Spleen (tissue), 7 donors: ENCODE results near the gene TRIM56.

Source experiments
- CTCF ChIP-seq, 11 experiments: fragments of 200-600 bp in 7 of 11; fragments of 450-650 bp in 4 of 11; sonication (generic) in 4 of 11; IDR thresholded peaks in 8 of 11; conservative IDR thresholded peaks in 3 of 11; 1 replicate in 7 of 11; 2 replicates in 4 of 11; pipeline versions ENCODE4 v1.4.0 to v1.8.0; 2016 to 2021; ENCODE audit warnings: antibody characterized with exemption in 11 of 11, inconsistent platforms in 4 of 11, mild to moderate bottlenecking in 1 of 11
- POLR2A ChIP-seq, 3 donors: fragments of 450-650 bp; IDR thresholded peaks; one replicate each; pipeline ENCODE4 v1.5.1; 2017; ENCODE audit warnings: antibody characterized with exemption in 3 of 3, mild to moderate bottlenecking in 1 of 3
- donor health status: DM: no; HTN: no; CAD: no; lungs with moderate emphysema.
- donor health status: DM: no; HTN: no; CAD: no.
- donor health status: DM: no; HTN: no; CAD: no.

- TF ChIP-seq CTCF (IDR thresholded peaks at IDR 0.05 in 8 of 11, conservative IDR thresholded peaks at IDR 0.05 in 3 of 11): no peak
- no peak for TF ChIP-seq POLR2A (IDR thresholded peaks at IDR 0.05)
These were observed 2.8 kb downstream of the TRIM56 start for GRCh38 chr7:101088069-101088425.
